GM19239 (cell line): ENCODE data around the gene FCF1.

Experiments used
- DNase-seq: peaks from one replicate; pipeline ENCODE4 v3.0.0; 2011; ENCODE audit warnings: low spot score; ENCODE audit not compliant: insufficient read length
- FAIRE-seq: peaks from 2 replicates; lab custom pipeline; 2011; peaks lifted over from hg19 to GRCh38; lab: Jason Lieb, UNC

FCF1 gene

DNA sequence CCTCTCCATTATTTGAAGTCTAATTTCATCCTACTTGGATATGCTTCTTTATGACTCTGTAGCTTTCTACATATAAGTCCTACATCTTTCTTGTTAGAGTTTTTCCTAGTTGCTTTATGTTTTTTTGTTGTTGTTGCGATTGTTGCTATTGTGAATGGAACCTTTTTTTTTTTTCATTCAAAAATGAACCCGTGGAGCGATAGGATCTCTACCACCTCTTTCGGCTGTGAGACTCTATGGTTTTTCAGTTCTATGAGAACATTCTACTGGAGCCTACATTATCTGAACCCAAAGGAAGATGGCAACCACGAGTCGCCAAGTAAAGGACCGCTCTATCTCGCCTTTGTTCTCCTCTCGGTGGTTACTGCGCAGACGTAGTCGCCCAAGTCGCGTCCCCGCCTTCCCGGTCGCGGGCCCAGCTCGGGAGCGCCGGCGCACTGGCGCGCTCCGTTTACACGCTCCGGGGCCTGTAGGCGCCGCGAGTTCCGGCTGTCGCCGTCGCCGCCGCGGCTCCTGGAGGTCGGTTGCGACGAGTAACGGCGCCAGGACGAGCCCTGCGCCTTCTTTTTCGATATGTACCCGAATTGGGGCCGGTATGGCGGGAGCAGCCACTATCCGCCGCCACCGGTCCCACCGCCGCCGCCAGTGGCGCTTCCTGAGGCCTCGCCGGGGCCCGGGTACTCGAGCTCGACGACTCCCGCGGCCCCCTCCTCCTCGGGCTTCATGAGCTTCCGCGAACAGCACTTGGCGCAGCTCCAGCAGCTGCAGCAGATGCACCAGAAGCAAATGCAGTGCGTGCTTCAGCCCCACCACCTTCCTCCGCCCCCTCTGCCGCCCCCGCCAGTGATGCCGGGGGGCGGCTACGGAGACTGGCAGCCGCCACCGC is 50.2 kb downstream of the FCF1 start, which contains the start of gene YLPM1:
YLPM1 (plus strand) TSS at position 400 of the 886 bp plus-strand sequence; CDS start at position 574, 174 bp downstream.
- DNase-seq = peak; percentile 84
- peak; percentile 98 for FAIRE-seq

- DNase-seq (no peak), FAIRE-seq (peak; percentile 70)
Measured at GRCh38 chr14:74763803-74764531, 51.0 kb downstream of the FCF1 start.

- no peak for FAIRE-seq
- no peak for DNase-seq
Measured at GRCh38 chr14:74765721-74766120, 52.8 kb downstream of the FCF1 start.

DNA sequence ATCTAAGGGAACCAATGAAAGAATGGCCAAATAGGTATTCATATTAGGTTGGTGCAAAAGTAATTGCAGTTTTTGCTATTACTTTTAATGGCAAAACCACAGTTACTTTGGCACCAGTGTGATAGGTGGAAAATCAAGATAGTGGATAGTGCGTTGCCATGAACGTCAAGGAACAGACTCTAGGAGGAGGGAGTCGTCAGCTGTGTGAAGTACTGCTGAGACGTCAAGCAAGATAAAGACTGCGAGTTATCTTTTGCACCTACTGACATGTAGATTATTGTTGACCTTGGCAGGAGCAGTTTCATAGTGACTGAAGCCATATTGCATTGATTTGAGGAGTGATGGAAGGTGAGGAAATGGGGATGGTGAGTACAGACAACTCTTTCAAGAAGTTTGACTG is 58.5 kb downstream of the FCF1 start:
- no peak for DNase-seq
- no peak for FAIRE-seq

- DNase-seq (no peak), FAIRE-seq (no peak)
Measured at GRCh38 chr14:74784634-74785033, 71.7 kb downstream of the FCF1 start.

- DNase-seq (no peak), FAIRE-seq (no peak)
Measured at GRCh38 chr14:74785056-74785613, 72.2 kb downstream of the FCF1 start.

GRCh38 chr14:74786796-74787315 is 73.9 kb downstream of the FCF1 start:
- DNase-seq (no peak), FAIRE-seq (peak; percentile 48)
